H1 (cell line): ENCODE measurements around the gene RAB3GAP1. TPM values are rescaled to one million over a fixed set of nuclear protein-coding genes. Genes with fewer than 3 reads are reported as not detected.

Experiments
- CTCF ChIA-PET: fragments of 300-600 bp; sonication (Branson Sonifier 250); formaldehyde crosslinking; loops from one replicate; lab custom pipeline; 2021; ENCODE audit not compliant: partially characterized antibody; lab: Charles Lee
- POLR2A ChIA-PET: fragments of 300-600 bp; sonication (Branson Sonifier 250); formaldehyde crosslinking; loops from one replicate; lab custom pipeline; 2021; ENCODE audit warnings: inconsistent platforms; ENCODE audit not compliant: partially characterized antibody; lab: Charles Lee
- DNase-seq, 2 experiments: peaks; one replicate each; pipeline versions ENCODE4 v3.0.0 to v3.0.0-alpha.2; 2010 to 2022; ENCODE audit warnings: low spot score in 2 of 2, low read depth in 1 of 2, mixed read lengths in 1 of 2
- FAIRE-seq: peaks from 2 replicates; lab custom pipeline; 2011; peaks lifted over from hg19 to GRCh38; lab: Jason Lieb, UNC
- H2AFZ ChIP-seq: 2 replicates; pipeline ENCODE4 v1.8.1; 2012; ENCODE audit warnings: low read length, inconsistent platforms
- H2AK5ac ChIP-seq: 2 replicates; pipeline ENCODE4 v1.6.1; 2013; ENCODE audit warnings: low read depth, low read length
- H2BK120ac ChIP-seq: replicated peaks from 2 replicates; pipeline ENCODE3; 2013; ENCODE audit warnings: low read depth, low read length, inconsistent platforms
- H2BK12ac ChIP-seq: 2 replicates; pipeline ENCODE4 v1.6.1; 2013; ENCODE audit warnings: low read depth, low read length
- H2BK15ac ChIP-seq: 2 replicates; pipeline ENCODE4 v1.6.1; 2013; ENCODE audit warnings: low read length
- H2BK20ac ChIP-seq: 2 replicates; pipeline ENCODE4 v1.6.1; 2013; ENCODE audit warnings: low read length
- H2BK5ac ChIP-seq: 2 replicates; pipeline ENCODE4 v1.6.1; 2013; ENCODE audit warnings: low read depth, low read length
- H3K14ac ChIP-seq: 2 replicates; pipeline ENCODE4 v1.6.1; 2013; ENCODE audit warnings: inconsistent platforms; ENCODE audit not compliant: insufficient read length
- H3K18ac ChIP-seq: 2 replicates; pipeline ENCODE4 v1.6.1; 2013; ENCODE audit warnings: low read length; ENCODE audit errors: extremely low read depth
- H3K23ac ChIP-seq: 2 replicates; pipeline ENCODE4 v1.6.1; 2013; ENCODE audit warnings: inconsistent platforms; ENCODE audit not compliant: insufficient read length
- H3K23me2 ChIP-seq: 2 replicates; pipeline ENCODE4 v1.6.1; 2013; ENCODE audit warnings: low read depth, low read length
- H3K27ac ChIP-seq: 2 replicates; pipeline ENCODE4 v1.6.1; 2011; ENCODE audit warnings: low read depth, low read length, inconsistent platforms
- H3K27me3 ChIP-seq, 4 experiments: replicated peaks in 1 of 4; 1 replicate in 1 of 4; 2 replicates in 3 of 4; pipeline versions ENCODE4 v1.6.1 to v1.8.1; 2011 to 2013; ENCODE audit warnings: low read length in 3 of 4, mild to moderate bottlenecking in 3 of 4, inconsistent platforms in 2 of 4, mixed read lengths in 2 of 4, moderate library complexity in 1 of 4; ENCODE audit not compliant: control insufficient read depth in 3 of 4, insufficient read depth in 3 of 4; ENCODE audit errors: extremely low read depth in 1 of 4
- H3K36me3 ChIP-seq, 4 experiments: 2 replicates each; pipeline versions ENCODE4 v1.6.1 to v1.8.1; 2011 to 2013; ENCODE audit warnings: mild to moderate bottlenecking in 4 of 4, low read length in 3 of 4, moderate library complexity in 2 of 4, control low read depth in 1 of 4, inconsistent platforms in 1 of 4; ENCODE audit not compliant: insufficient read depth in 4 of 4, control insufficient read depth in 2 of 4
- H3K4ac ChIP-seq: replicated peaks from 2 replicates; pipeline ENCODE3; 2013; ENCODE audit warnings: low read length, low read depth, mixed read lengths, inconsistent platforms; ENCODE audit not compliant: insufficient read length
- H3K4me1 ChIP-seq, 4 experiments: replicated peaks in 1 of 4; 1 replicate in 1 of 4; 2 replicates in 3 of 4; pipeline versions ENCODE4 v1.6.1 to v1.8.1; 2011 to 2013; ENCODE audit warnings: low read length in 3 of 4, inconsistent platforms in 2 of 4, mixed read lengths in 1 of 4; ENCODE audit not compliant: insufficient read depth in 4 of 4, control insufficient read depth in 3 of 4
- H3K4me2 ChIP-seq, 2 experiments: 2 replicates each; pipeline versions ENCODE4 v1.6.1 to v1.8.1; 2011 to 2013; ENCODE audit warnings: low read depth in 2 of 2, low read length in 2 of 2, control low read depth in 1 of 2, inconsistent platforms in 1 of 2, mild to moderate bottlenecking in 1 of 2; ENCODE audit not compliant: insufficient read depth in 1 of 2
- H3K4me3 ChIP-seq, 4 experiments: fragments of 200-600, 300-600 bp in 1 of 4; sonication (generic), shearing (Covaris generic), sonication (Bioruptor Twin) in 1 of 4; 2 replicates each; pipeline versions ENCODE4 v1.5.1 to v1.8.1; 2011 to 2016; ENCODE audit warnings: low read length in 4 of 4, low read depth in 3 of 4, control low read depth in 2 of 4, inconsistent platforms in 2 of 4, mild to moderate bottlenecking in 2 of 4, mixed read lengths in 1 of 4, moderate library complexity in 1 of 4; ENCODE audit not compliant: insufficient read depth in 2 of 4; ENCODE audit errors: extremely low read depth in 1 of 4
- H3K56ac ChIP-seq: replicated peaks from 2 replicates; pipeline ENCODE3; 2013; ENCODE audit warnings: low read depth, mild to moderate bottlenecking, mixed read lengths, low read length, inconsistent platforms; ENCODE audit not compliant: insufficient read length
- H3K79me1 ChIP-seq: 2 replicates; pipeline ENCODE4 v1.6.1; 2013; ENCODE audit warnings: low read depth, low read length, control low read depth
- H3K79me2 ChIP-seq, 2 experiments: 2 replicates each; pipeline versions ENCODE4 v1.6.1 to v1.8.1; 2012 to 2013; ENCODE audit warnings: low read length in 2 of 2, mild to moderate bottlenecking in 2 of 2, inconsistent platforms in 1 of 2; ENCODE audit not compliant: insufficient read depth in 2 of 2, control insufficient read depth in 1 of 2
- H3K9ac ChIP-seq, 4 experiments: replicated peaks in 1 of 4; 1 replicate in 1 of 4; 2 replicates in 3 of 4; pipeline versions ENCODE4 v1.6.1 to v1.8.1; 2011 to 2013; ENCODE audit warnings: low read depth in 3 of 4, low read length in 3 of 4, control low read depth in 2 of 4, mild to moderate bottlenecking in 2 of 4, moderate library complexity in 2 of 4, inconsistent platforms in 1 of 4; ENCODE audit errors: extremely low read depth in 1 of 4
- H3K9me3 ChIP-seq, 2 experiments: 2 replicates each; pipeline versions ENCODE4 v1.6.1 to v1.8.1; 2012 to 2013; ENCODE audit warnings: mild to moderate bottlenecking in 2 of 2, moderate library complexity in 2 of 2, control low read depth in 1 of 2, inconsistent platforms in 1 of 2, low read depth in 1 of 2, low read length in 1 of 2, mixed read lengths in 1 of 2; ENCODE audit not compliant: insufficient read depth in 2 of 2
- H4K20me1 ChIP-seq, 2 experiments: replicated peaks in 1 of 2; 2 replicates each; pipeline versions ENCODE3 to v1.8.1; 2011 to 2013; ENCODE audit warnings: inconsistent platforms in 2 of 2, low read length in 2 of 2, mild to moderate bottlenecking in 1 of 2; ENCODE audit not compliant: insufficient read depth in 2 of 2, control insufficient read depth in 1 of 2
- H4K5ac ChIP-seq: 2 replicates; pipeline ENCODE4 v1.6.1; 2013; ENCODE audit warnings: low read length, low read depth, mixed read lengths, inconsistent platforms; ENCODE audit not compliant: insufficient read length
- H4K8ac ChIP-seq: 2 replicates; pipeline ENCODE4 v1.8.0; 2013; ENCODE audit warnings: mild to moderate bottlenecking, moderate library complexity, low read length, inconsistent platforms; ENCODE audit not compliant: insufficient read depth; ENCODE audit errors: extremely low read depth
- H4K91ac ChIP-seq: replicated peaks from 2 replicates; pipeline ENCODE3; 2013; ENCODE audit warnings: low read length, mixed read lengths, inconsistent platforms; ENCODE audit not compliant: insufficient read length
- ASH2L ChIP-seq: fragments of 200-600, 300-600 bp; sonication (generic); IDR thresholded peaks from one replicate; pipeline ENCODE4 v1.7.1; 2017; ENCODE audit warnings: low read length
- ATF2 ChIP-seq: IDR thresholded peaks from 2 replicates; pipeline ENCODE4 v1.6.1; 2012; ENCODE audit warnings: low read length, inconsistent platforms
- BCL11A ChIP-seq, 2 experiments: IDR thresholded peaks; one replicate each; pipeline ENCODE4 v1.6.1; 2011; ENCODE audit warnings: low read depth in 2 of 2, low read length in 2 of 2, mild to moderate bottlenecking in 2 of 2
- CHD2 ChIP-seq: IDR thresholded peaks from 2 replicates; pipeline ENCODE4 v1.6.1; 2012; ENCODE audit warnings: low read length, improper control_type of control experiment
- CREB1 ChIP-seq: IDR thresholded peaks from 2 replicates; pipeline ENCODE4 v1.6.1; 2012; ENCODE audit warnings: inconsistent platforms
- EZH2 ChIP-seq: fragments of 200-600 bp; sonication (generic); IDR thresholded peaks from 2 replicates; pipeline ENCODE4 v1.7.1; 2012; ENCODE audit warnings: low read depth, mild to moderate bottlenecking, moderate library complexity, low read length, inconsistent platforms; ENCODE audit not compliant: severe bottlenecking
- GTF2F1 ChIP-seq: IDR thresholded peaks from 2 replicates; pipeline ENCODE4 v1.6.1; 2012; ENCODE audit warnings: low read depth, low read length, improper control_type of control experiment, borderline replicate concordance
- JUND ChIP-seq: IDR thresholded peaks from 2 replicates; pipeline ENCODE4 v1.6.1; 2011; ENCODE audit warnings: mild to moderate bottlenecking, improper control_type of control experiment, low read length
- NRF1 ChIP-seq: IDR thresholded peaks from 2 replicates; pipeline ENCODE4 v1.6.1; 2011; ENCODE audit warnings: mild to moderate bottlenecking, low read depth, low read length, improper control_type of control experiment
- RAD21 ChIP-seq, 2 experiments: IDR thresholded peaks in 1 of 2; conservative IDR thresholded peaks in 1 of 2; 2 replicates each; pipeline ENCODE4 v1.6.1; 2011; ENCODE audit warnings: low read depth in 2 of 2, low read length in 2 of 2, improper control_type of control experiment in 1 of 2, inconsistent platforms in 1 of 2, mild to moderate bottlenecking in 1 of 2, moderate library complexity in 1 of 2
- SIX5 ChIP-seq: IDR thresholded peaks from 2 replicates; pipeline ENCODE4 v1.6.1; 2011; ENCODE audit warnings: mild to moderate bottlenecking, low read depth, low read length
- TAF7 ChIP-seq: optimal IDR thresholded peaks from 2 replicates; pipeline ENCODE3; 2011; ENCODE audit warnings: low read depth, mild to moderate bottlenecking, inconsistent platforms, low read length, moderate library complexity, borderline replicate concordance
- YY1 ChIP-seq: IDR thresholded peaks from 2 replicates; pipeline ENCODE4 v1.6.1; 2011; ENCODE audit warnings: low read depth, mild to moderate bottlenecking, low read length
- WGBS, 2 experiments: shearing (Covaris generic) in 1 of 2; methylation state at CpG; one replicate each; pipeline versions ENCODE4 v1.1.6 to v1.1.7; 2013 to 2015; ENCODE audit warnings: low lambda C conversion rate in 2 of 2, mixed read lengths in 2 of 2, inconsistent platforms in 1 of 2, low coverage in 1 of 2, missing lambda C conversion rate in 1 of 2; ENCODE audit not compliant: insufficient replicate concordance in 2 of 2, insufficient coverage in 1 of 2, insufficient read length in 1 of 2; ENCODE audit errors: extremely low coverage in 1 of 2, missing lambda C conversion rate in 1 of 2; 5-methylcytosine and 5-hydroxymethylcytosine counted together
- polyA plus RNA-seq, 7 experiments: library from polyadenylated mRNA; depleted of rRNA in 3 of 7; stranded (reverse) in 5 of 7; unstranded in 2 of 7; fragments of >200 nt in 5 of 7; fragments of 200-250 nt in 2 of 7; gene quantifications; 1 replicate in 5 of 7; 2 replicates in 1 of 7; 4 replicates in 1 of 7; pipeline versions ENCODE4 v1.2.1 to v1.2.3, GENCODE V29; 2011 to 2013; ENCODE audit warnings: missing spikeins in 2 of 7, mixed read lengths in 2 of 7
- total RNA-seq: library from RNA; stranded (reverse); fragmentation: NEBNext Ultra II Directional; extraction: Animal tissue kit (Norgen Biotek cat#: 25700); gene quantifications from 2 replicates; pipeline ENCODE4 v1.2.1, GENCODE V29; 2021

The RAB3GAP1 gene
- total and polyA plus RNA-seq, 2 of the 8 experiments (the other 6 are each of a cell fraction or from before 2014, with no cell fraction given): 9.8 to 28.6 TPM

GRCh38 chr2:135144343-135144742, 92.3 kb downstream of the RAB3GAP1 start:
- Histone ChIP-seq H3K4me1 (peaks cover 0 to 7% (median 5%) of the 10 kb centered on the region in 4 experiments; a peak in 6 of 7 replicates), H3K14ac (no peak overlapping the region), H4K5ac (no peak overlapping the region), H3K4ac (no peak overlapping the region), H2BK20ac (no peak overlapping the region), H3K79me1 (no peaks in the 10 kb centered on the region), H3K4me3 (no peak overlapping the region), H4K91ac (no peak overlapping the region), H3K18ac (no peak overlapping the region), H3K56ac (no peak overlapping the region), H3K9ac (no peak overlapping the region), H2AK5ac (no peak overlapping the region), H3K23me2 (peaks cover 2% of the 10 kb centered on the region; the same call in 1 of the 2 replicates), H3K23ac (no peak overlapping the region), H4K8ac (no peak overlapping the region), H2BK5ac (no peak overlapping the region), H2AFZ (no peak overlapping the region), H2BK120ac (no peak overlapping the region), H3K36me3 (peaks cover 0 to 13% (median 6%) of the 10 kb centered on the region in 4 experiments; a peak in 3 of 8 replicates), H3K9me3 (no peaks in the 10 kb centered on the region; a peak in 1 of 4 replicates), H2BK12ac (no peak overlapping the region), H3K27ac (no peak overlapping the region), H3K27me3 (no peaks in the 10 kb centered on the region), H3K79me2 (no peaks in the 10 kb centered on the region; a peak in 1 of 4 replicates), H3K4me2 (no peak overlapping the region), H2BK15ac (no peak overlapping the region), H4K20me1 (no peaks in the 10 kb centered on the region)
- TF ChIP-seq SIX5 (no peak), GTF2F1 (no peak), ATF2 (no peak), EZH2 (no peak), NRF1 (no peak), BCL11A (IDR thresholded peaks at IDR 0.05; ENCODE audit: low read depth in 2 of 2, low read length in 2 of 2) (no peak), ASH2L (no peak), TAF7 (no peak), CHD2 (no peak), RAD21 (IDR thresholded peaks at IDR 0.05 in 1 of 2, conservative IDR thresholded peaks at IDR 0.05 in 1 of 2; ENCODE audit: low read depth in 2 of 2, low read length in 2 of 2) (no peak), CREB1 (no peak), JUND (no peak), YY1 (no peak)
- DNase-seq (no peak), FAIRE-seq (peak; percentile 55)
- 89% methylated on average over 2 of the region's 2 CpGs; no CpG with 5 or more reads in 1 of the 2 experiments for WGBS, 2 experiments
- ChIA-PET CTCF (interaction anchor here (1.1 kb wide), 1 partner anchor 88 kb away, joined by 3 read pairs; no protein-coding TSS in a partner anchor), POLR2A (no interaction called here)
